ENCODE results near the gene MCCC2.

GRCh38 chr5:71706906-71707305, 119.8 kb downstream of the MCCC2 start:
- TF ChIP-seq HNRNPK (IDR thresholded peaks at IDR 0.05; ENCODE audit: low read depth, low read length, poor library complexity, severe bottlenecking) (no peak), HDAC2 (CRISPR knock-in tag; IDR thresholded peaks at IDR 0.05) (no peak), ZNF362 (CRISPR knock-in tag; IDR thresholded peaks at IDR 0.05; ENCODE audit: borderline replicate concordance) (no peak), REST (IDR thresholded peaks at IDR 0.05; ENCODE audit: borderline replicate concordance in 1 of 2, low read depth in 1 of 2, low read length in 2 of 2) (no peak), ZNF770 (CRISPR knock-in tag; IDR thresholded peaks at IDR 0.05) (no peak)

All from HepG2 (cell line).